Tibial nerve (tissue), 4 donors: ENCODE data around the gene SLC16A10. TPM values are rescaled to one million over a fixed set of nuclear protein-coding genes. Genes with fewer than 3 reads are reported as not detected.
A peak's percentile ranks its signal among the peaks of the same experiment; 100 is the strongest.
"Not testable (repeated sequence)": the region's sequence is repeated elsewhere in the genome, so short reads cannot be mapped to it uniquely, and the experiment has no call there.

ENCODE experiments used
- DNase-seq, 2 donors: peaks; one replicate each; pipeline ENCODE4 v3.0.0-alpha.2; 2019; ENCODE audit warnings: low spot score in 2 of 2
- H3K27ac ChIP-seq, 4 donors: fragments of 200-600 bp; sonication (generic) in 3 of 4; one replicate each; pipeline ENCODE4 v1.5.1; 2017 to 2019; ENCODE audit warnings: mild to moderate bottlenecking in 1 of 4
- H3K27me3 ChIP-seq, 2 donors: fragments of 200-600 bp; sonication (generic) in 1 of 2; one replicate each; pipeline versions ENCODE4 v1.5.1 to v1.6.0; 2017 to 2019
- H3K36me3 ChIP-seq, 3 donors: fragments of 200-600 bp; sonication (generic); one replicate each; pipeline ENCODE4 v1.5.1; 2018 to 2019
- H3K4me1 ChIP-seq, 4 donors: fragments of 200-600 bp; sonication (generic) in 3 of 4; one replicate each; pipeline ENCODE4 v1.5.1; 2017 to 2019
- H3K4me3 ChIP-seq, 4 donors: fragments of 200-600 bp; sonication (generic) in 3 of 4; one replicate each; pipeline ENCODE4 v1.5.1; 2017 to 2019; ENCODE audit warnings: mild to moderate bottlenecking in 1 of 4, moderate library complexity in 1 of 4
- H3K9me3 ChIP-seq, 4 donors: fragments of 200-600 bp; sonication (generic) in 3 of 4; one replicate each; pipeline ENCODE4 v1.5.1; 2017 to 2019
- CTCF ChIP-seq, 5 experiments: fragments of 200-600 bp in 3 of 5; fragments of 450-650 bp in 2 of 5; sonication (generic) in 3 of 5; IDR thresholded peaks; one replicate each; pipeline ENCODE4 v1.5.1; 2016 to 2019; ENCODE audit warnings: antibody characterized with exemption in 5 of 5, mild to moderate bottlenecking in 3 of 5, moderate library complexity in 2 of 5
- EP300 ChIP-seq, 2 donors: sonication (generic); formaldehyde crosslinking; IDR thresholded peaks; one replicate each; pipeline ENCODE4 v1.6.1; 2017; ENCODE audit warnings: antibody characterized with exemption in 2 of 2, mild to moderate bottlenecking in 1 of 2
- POLR2A ChIP-seq, 2 donors: fragments of 450-650 bp; IDR thresholded peaks; one replicate each; pipeline ENCODE4 v1.6.1; 2017; ENCODE audit warnings: antibody characterized with exemption in 2 of 2, mild to moderate bottlenecking in 2 of 2, moderate library complexity in 2 of 2
- WGBS, 2 donors: methylation state at CpG; one replicate each; pipeline ENCODE4 v1.1.5; 2018; 5-methylcytosine and 5-hydroxymethylcytosine counted together
- total RNA-seq, 4 donors: library from RNA; depleted of rRNA; stranded (reverse); fragments of >200 nt; gene quantifications; one replicate each; pipeline ENCODE4 v1.1.0, GENCODE V29; 2016

SLC16A10 gene
- total RNA-seq, 4 donors from 2014 or later: 0.20 to 32.7 (median 1.3) TPM

GRCh38 chr6:111254779-111255166 lies 167.5 kb downstream of the SLC16A10 start:
- Histone ChIP-seq H3K36me3 (no peaks in the 10 kb centered on the region), H3K9me3 (no peaks in the 10 kb centered on the region), H3K27me3 (no peaks in the 10 kb centered on the region), H3K27ac (no peak overlapping the region), H3K4me1 (peaks cover 0 to 10% (median 2%) of the 10 kb centered on the region in 4 donors), H3K4me3 (no peak overlapping the region)
- TF ChIP-seq EP300 (IDR thresholded peaks at IDR 0.05) (no peak), POLR2A (IDR thresholded peaks at IDR 0.05) (no peak), CTCF (IDR thresholded peaks at IDR 0.05) (no peak)
- no peak for DNase-seq
- 83 to 92% methylated on average over 6 of the region's 6 CpGs for WGBS, 2 donors

GRCh38 chr6:111255838-111256237 lies 168.5 kb downstream of the SLC16A10 start:
- DNase-seq, H3K9me3 ChIP-seq, H3K4me3 ChIP-seq, H3K36me3 ChIP-seq, H3K27ac ChIP-seq, H3K27me3 ChIP-seq: not testable (repeated sequence)
- 19 to 39% methylated on average over 2 of the region's 2 CpGs for WGBS, 2 donors
- H3K4me1 ChIP-seq: peaks cover 0 to 21% (median 9%) of the 10 kb centered on the region in 4 donors

- H3K4me3 ChIP-seq: no peak overlapping the region
- H3K9me3 ChIP-seq: no peaks in the 10 kb centered on the region
- TF ChIP-seq POLR2A (IDR thresholded peaks at IDR 0.05) (no peak), CTCF (IDR thresholded peaks at IDR 0.05) (no peak), EP300 (IDR thresholded peaks at IDR 0.05) (no peak)
- H3K36me3 ChIP-seq: no peaks in the 10 kb centered on the region
- H3K27ac ChIP-seq: no peak overlapping the region
- no peak for DNase-seq
- peaks cover 0 to 25% (median 9%) of the 10 kb centered on the region in 4 donors for H3K4me1 ChIP-seq
- no peaks in the 10 kb centered on the region for H3K27me3 ChIP-seq
Measured at GRCh38 chr6:111256646-111257045, 169.3 kb downstream of the SLC16A10 start.

- H3K27ac ChIP-seq: no peak overlapping the region
- peaks cover 0 to 6% (median 0%) of the 10 kb centered on the region in 3 donors for H3K36me3 ChIP-seq
- H3K4me3 ChIP-seq: no peak overlapping the region
- WGBS, 2 donors: 90 to 91% methylated on average over 13 of the region's 13 CpGs
- no peaks in the 10 kb centered on the region for H3K9me3 ChIP-seq
- H3K27me3 ChIP-seq: no peaks in the 10 kb centered on the region
- TF ChIP-seq POLR2A (IDR thresholded peaks at IDR 0.05): no peak
- TF ChIP-seq EP300 (IDR thresholded peaks at IDR 0.05): no peak
- no peak for TF ChIP-seq CTCF (IDR thresholded peaks at IDR 0.05)
- H3K4me1 ChIP-seq: peaks cover 0 to 25% (median 9%) of the 10 kb centered on the region in 4 donors
- DNase-seq: no peak
Measured at GRCh38 chr6:111258010-111258409, 170.7 kb downstream of the SLC16A10 start.

GRCh38 chr6:111258615-111259088 lies 171.3 kb downstream of the SLC16A10 start:
- Histone ChIP-seq H3K4me3 (peak overlapping the region; percentile 54 to 94 (median 80)), H3K36me3 (peaks cover 0 to 6% (median 0%) of the 10 kb centered on the region in 3 donors), H3K27ac (peak overlapping the region in 2 of 4 donors; percentile 87 to 90), H3K9me3 (no peaks in the 10 kb centered on the region), H3K4me1 (peaks cover 0 to 25% (median 9%) of the 10 kb centered on the region in 4 donors), H3K27me3 (no peaks in the 10 kb centered on the region)
- WGBS, 2 donors: 10 to 15% methylated on average over 18 of the region's 18 CpGs
- no peak for DNase-seq
- no peak for TF ChIP-seq CTCF (IDR thresholded peaks at IDR 0.05)
- TF ChIP-seq EP300 (IDR thresholded peaks at IDR 0.05): no peak
- TF ChIP-seq POLR2A (IDR thresholded peaks at IDR 0.05): no peak
